Measurements from ENCODE around the gene PLXNB1. TPM values are rescaled to one million over a fixed set of nuclear protein-coding genes. Genes with fewer than 3 reads are reported as not detected.

Gene PLXNB1
- total RNA-seq, 3 donors from 2014 or later: 98.1 to 136 (median 127) TPM

- Histone ChIP-seq H3K4me3 (no peak overlapping the region), H3K9me3 (no peaks in the 10 kb centered on the region), H3K36me3 (ENCODE audit: low read depth) (no peaks in the 10 kb centered on the region), H3K4me1 (ENCODE audit: low read depth) (peaks cover 14% of the 10 kb centered on the region)
- no peak for TF ChIP-seq CTCF (IDR thresholded peaks at IDR 0.05)
- DNase-seq (no peak), ATAC-seq (no peak)
- intact Hi-C loops (cut with DNase I, micrococcal nuclease): no loop called here
Observed at GRCh38 chr3:48422272-48422671, 7.6 kb downstream of the PLXNB1 start.

GRCh38 chr3:48420561-48420960, 9.3 kb downstream of the PLXNB1 start:
- intact Hi-C loops (cut with DNase I, micrococcal nuclease): no loop called here
- DNase-seq (no peak), ATAC-seq (no peak)
- Histone ChIP-seq H3K9me3 (no peaks in the 10 kb centered on the region), H3K4me1 (ENCODE audit: low read depth) (no peaks in the 10 kb centered on the region), H3K4me3 (no peak overlapping the region), H3K36me3 (ENCODE audit: low read depth) (no peaks in the 10 kb centered on the region)
- no peak for TF ChIP-seq CTCF (IDR thresholded peaks at IDR 0.05)

GRCh38 chr3:48419597-48419996, 10.3 kb downstream of the PLXNB1 start:
- intact Hi-C loops (cut with DNase I, micrococcal nuclease): no loop called here
- ATAC-seq (no peak), DNase-seq (no peak)
- Histone ChIP-seq H3K4me3 (no peak overlapping the region), H3K9me3 (no peaks in the 10 kb centered on the region), H3K36me3 (ENCODE audit: low read depth) (no peaks in the 10 kb centered on the region), H3K4me1 (ENCODE audit: low read depth) (no peaks in the 10 kb centered on the region)
- TF ChIP-seq CTCF (IDR thresholded peaks at IDR 0.05): no peak

GRCh38 chr3:48419149-48419548, 10.7 kb downstream of the PLXNB1 start:
- Histone ChIP-seq H3K4me3 (no peak overlapping the region), H3K4me1 (ENCODE audit: low read depth) (no peaks in the 10 kb centered on the region), H3K36me3 (ENCODE audit: low read depth) (no peaks in the 10 kb centered on the region), H3K9me3 (no peaks in the 10 kb centered on the region)
- DNase-seq: no peak
- intact Hi-C loops (cut with DNase I, micrococcal nuclease): no loop called here
- ATAC-seq: no peak
- TF ChIP-seq CTCF (IDR thresholded peaks at IDR 0.05): no peak

GRCh38 chr3:48418651-48419050, 11.2 kb downstream of the PLXNB1 start:
- DNase-seq (no peak), ATAC-seq (no peak)
- Histone ChIP-seq H3K36me3 (ENCODE audit: low read depth) (no peaks in the 10 kb centered on the region), H3K9me3 (no peaks in the 10 kb centered on the region), H3K4me1 (ENCODE audit: low read depth) (no peaks in the 10 kb centered on the region), H3K4me3 (no peak overlapping the region)
- TF ChIP-seq CTCF (IDR thresholded peaks at IDR 0.05): no peak
- intact Hi-C loops (cut with DNase I, micrococcal nuclease): no loop called here

GRCh38 chr3:48418140-48418539, 11.7 kb downstream of the PLXNB1 start:
- Histone ChIP-seq H3K36me3 (ENCODE audit: low read depth) (no peaks in the 10 kb centered on the region), H3K4me3 (no peak overlapping the region), H3K4me1 (ENCODE audit: low read depth) (no peaks in the 10 kb centered on the region), H3K9me3 (no peaks in the 10 kb centered on the region)
- DNase-seq (no peak), ATAC-seq (no peak)
- no peak for TF ChIP-seq CTCF (IDR thresholded peaks at IDR 0.05)
- intact Hi-C loops (cut with DNase I, micrococcal nuclease): no loop called here

Measured in mucosa of descending colon (tissue), 3 donors.